Upper lobe of left lung (tissue), 4 donors: ENCODE measurements around the gene FBLN2.

ENCODE experiments used
- POLR2A ChIP-seq, 4 donors: fragments of 450-650 bp; IDR thresholded peaks; one replicate each; pipeline ENCODE4 v1.5.1; 2016 to 2017; ENCODE audit warnings: antibody characterized with exemption in 4 of 4, mild to moderate bottlenecking in 2 of 4
- POLR2AphosphoS5 ChIP-seq, 2 donors: sonication (generic); formaldehyde crosslinking; IDR thresholded peaks; one replicate each; pipeline ENCODE4 v1.5.1; 2017; ENCODE audit warnings: antibody characterized with exemption in 2 of 2
- TF ChIP-seq, protein P1 (sequence below), 6 experiments: fragments of 450-650 bp in 4 of 6; fragments of 200-600 bp in 2 of 6; sonication (generic) in 2 of 6; IDR thresholded peaks; one replicate each; pipeline ENCODE4 v1.5.1; 2016 to 2019; ENCODE audit warnings: antibody characterized with exemption in 6 of 6

DNA sequence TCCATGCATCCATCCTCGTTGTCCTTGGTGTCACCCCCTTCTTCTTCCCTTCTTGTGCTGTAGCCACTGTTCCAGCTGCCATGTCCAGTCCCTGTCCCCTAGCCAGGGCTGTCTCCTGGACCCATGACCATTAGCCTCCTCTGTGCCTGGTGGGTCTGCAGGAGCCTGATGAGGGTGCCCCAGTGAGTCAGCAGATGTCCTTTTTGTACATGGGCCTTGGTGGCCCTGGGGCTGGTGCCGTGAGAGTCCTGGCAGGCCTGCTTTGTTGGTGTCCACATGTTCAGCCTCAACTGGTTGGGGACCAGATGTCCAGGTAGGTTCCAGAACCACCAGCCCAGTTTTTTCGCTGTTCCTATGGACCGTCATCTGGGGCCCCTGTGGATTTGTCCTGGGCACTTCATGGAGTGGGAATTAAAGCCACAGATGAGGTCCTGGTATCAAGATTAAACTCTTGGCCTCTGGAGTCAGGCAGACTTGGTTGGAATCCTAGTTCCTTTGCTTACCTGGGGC lies 66.1 kb downstream of the FBLN2 start:
- no peak for TF ChIP-seq POLR2A (IDR thresholded peaks at IDR 0.05)
- no peak for TF ChIP-seq POLR2AphosphoS5 (IDR thresholded peaks at IDR 0.05)
- TF ChIP-seq, protein P1, sequence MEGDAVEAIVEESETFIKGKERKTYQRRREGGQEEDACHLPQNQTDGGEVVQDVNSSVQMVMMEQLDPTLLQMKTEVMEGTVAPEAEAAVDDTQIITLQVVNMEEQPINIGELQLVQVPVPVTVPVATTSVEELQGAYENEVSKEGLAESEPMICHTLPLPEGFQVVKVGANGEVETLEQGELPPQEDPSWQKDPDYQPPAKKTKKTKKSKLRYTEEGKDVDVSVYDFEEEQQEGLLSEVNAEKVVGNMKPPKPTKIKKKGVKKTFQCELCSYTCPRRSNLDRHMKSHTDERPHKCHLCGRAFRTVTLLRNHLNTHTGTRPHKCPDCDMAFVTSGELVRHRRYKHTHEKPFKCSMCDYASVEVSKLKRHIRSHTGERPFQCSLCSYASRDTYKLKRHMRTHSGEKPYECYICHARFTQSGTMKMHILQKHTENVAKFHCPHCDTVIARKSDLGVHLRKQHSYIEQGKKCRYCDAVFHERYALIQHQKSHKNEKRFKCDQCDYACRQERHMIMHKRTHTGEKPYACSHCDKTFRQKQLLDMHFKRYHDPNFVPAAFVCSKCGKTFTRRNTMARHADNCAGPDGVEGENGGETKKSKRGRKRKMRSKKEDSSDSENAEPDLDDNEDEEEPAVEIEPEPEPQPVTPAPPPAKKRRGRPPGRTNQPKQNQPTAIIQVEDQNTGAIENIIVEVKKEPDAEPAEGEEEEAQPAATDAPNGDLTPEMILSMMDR (IDR thresholded peaks at IDR 0.05): no peak
